ENCODE data around the gene RANGAP1. TPM values are rescaled to one million over a fixed set of nuclear protein-coding genes. Genes with fewer than 3 reads are reported as not detected.
A peak's percentile ranks its signal among the peaks of the same experiment; 100 is the strongest.

RANGAP1 gene
- total RNA-seq, 3 donors from 2014 or later = 26.9 to 48.9 (median 35.3) TPM

DNA sequence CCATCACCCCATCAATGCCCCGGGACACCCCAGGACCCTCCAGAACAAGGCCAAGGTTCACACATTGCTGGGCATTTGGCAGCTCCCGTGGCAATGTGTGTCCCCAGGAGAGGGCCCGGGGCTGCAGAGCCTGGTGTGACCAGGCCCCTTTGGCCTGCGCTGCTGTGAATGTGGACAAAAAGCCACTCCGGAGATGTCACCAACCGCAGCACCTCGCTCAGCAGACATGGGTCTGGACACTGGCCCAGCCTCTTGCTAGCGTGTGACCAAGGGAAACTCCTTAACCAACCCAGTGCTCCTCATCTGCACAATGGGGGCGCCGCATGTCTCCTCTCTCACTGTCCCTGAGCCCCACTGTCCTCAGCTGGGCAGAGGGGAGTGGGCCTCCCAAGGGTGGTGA lies 37.2 kb downstream of the RANGAP1 start:
- DNase-seq (no peak), ATAC-seq (no peak)
- H3K4me1 ChIP-seq (ENCODE audit: low read depth) = no peaks in the 10 kb centered on the region
- TF ChIP-seq, protein P1, sequence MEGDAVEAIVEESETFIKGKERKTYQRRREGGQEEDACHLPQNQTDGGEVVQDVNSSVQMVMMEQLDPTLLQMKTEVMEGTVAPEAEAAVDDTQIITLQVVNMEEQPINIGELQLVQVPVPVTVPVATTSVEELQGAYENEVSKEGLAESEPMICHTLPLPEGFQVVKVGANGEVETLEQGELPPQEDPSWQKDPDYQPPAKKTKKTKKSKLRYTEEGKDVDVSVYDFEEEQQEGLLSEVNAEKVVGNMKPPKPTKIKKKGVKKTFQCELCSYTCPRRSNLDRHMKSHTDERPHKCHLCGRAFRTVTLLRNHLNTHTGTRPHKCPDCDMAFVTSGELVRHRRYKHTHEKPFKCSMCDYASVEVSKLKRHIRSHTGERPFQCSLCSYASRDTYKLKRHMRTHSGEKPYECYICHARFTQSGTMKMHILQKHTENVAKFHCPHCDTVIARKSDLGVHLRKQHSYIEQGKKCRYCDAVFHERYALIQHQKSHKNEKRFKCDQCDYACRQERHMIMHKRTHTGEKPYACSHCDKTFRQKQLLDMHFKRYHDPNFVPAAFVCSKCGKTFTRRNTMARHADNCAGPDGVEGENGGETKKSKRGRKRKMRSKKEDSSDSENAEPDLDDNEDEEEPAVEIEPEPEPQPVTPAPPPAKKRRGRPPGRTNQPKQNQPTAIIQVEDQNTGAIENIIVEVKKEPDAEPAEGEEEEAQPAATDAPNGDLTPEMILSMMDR (IDR thresholded peaks at IDR 0.05) = no peak
- intact Hi-C loops (cut with DNase I, micrococcal nuclease) = no loop called here
- no peak overlapping the region for H3K4me3 ChIP-seq
- peaks cover 5% of the 10 kb centered on the region for H3K36me3 ChIP-seq (ENCODE audit: low read depth)
- no peaks in the 10 kb centered on the region for H3K9me3 ChIP-seq

DNA sequence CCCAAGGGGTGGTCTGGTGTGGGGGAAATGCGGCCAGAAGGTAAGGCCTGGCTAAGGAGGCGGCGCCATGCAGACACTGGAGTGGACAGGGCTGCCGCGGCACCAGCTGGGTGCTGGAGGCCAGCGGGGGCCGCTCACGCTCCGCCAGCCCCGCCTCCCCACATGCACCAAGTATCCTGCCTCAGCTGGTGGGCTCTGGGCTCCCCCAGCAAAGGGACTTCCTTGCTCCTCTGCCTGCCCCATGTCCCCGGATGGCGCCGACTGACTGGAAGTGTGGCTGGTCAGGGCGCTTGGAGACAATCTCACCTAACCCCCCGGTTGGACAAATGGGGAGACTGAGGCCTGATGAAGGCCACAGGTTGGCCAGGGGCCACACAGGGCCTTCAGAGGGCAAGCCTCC lies 37.7 kb downstream of the RANGAP1 start:
- Histone ChIP-seq H3K36me3 (ENCODE audit: low read depth) (peaks cover 5% of the 10 kb centered on the region), H3K4me3 (no peak overlapping the region)
- intact Hi-C loops (cut with DNase I, micrococcal nuclease) = no loop called here

DNA sequence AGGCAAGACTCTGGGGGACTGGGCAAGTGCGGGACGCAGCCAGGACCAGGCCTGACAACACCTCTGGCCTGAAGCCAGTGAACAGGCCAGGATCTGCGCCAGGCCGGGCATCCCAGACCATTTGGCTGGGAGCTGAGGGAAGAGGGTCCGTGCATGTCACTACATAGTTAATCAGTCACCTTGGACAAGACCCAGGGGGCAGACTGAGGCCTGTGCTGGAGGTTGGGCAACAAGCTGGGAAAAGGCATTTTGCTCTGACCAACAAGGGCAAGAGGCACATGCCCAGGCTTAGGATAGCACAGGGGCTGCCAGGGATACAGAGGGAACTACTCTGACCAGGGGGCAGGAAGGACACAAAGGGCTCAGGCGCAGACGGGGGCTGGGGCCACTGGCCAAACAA lies 38.3 kb downstream of the RANGAP1 start:
- intact Hi-C loops (cut with DNase I, micrococcal nuclease) = no loop called here
- no peaks in the 10 kb centered on the region for H3K4me1 ChIP-seq (ENCODE audit: low read depth)
- H3K9me3 ChIP-seq = no peaks in the 10 kb centered on the region
- ATAC-seq (no peak), DNase-seq (no peak)
- H3K4me3 ChIP-seq = no peak overlapping the region
- TF ChIP-seq, protein P1 (IDR thresholded peaks at IDR 0.05) = no peak
- peaks cover 5% of the 10 kb centered on the region for H3K36me3 ChIP-seq (ENCODE audit: low read depth)

More for the DNA sequence above, 37.7 kb downstream of the RANGAP1 start:
- ATAC-seq = no peak
- Histone ChIP-seq H3K9me3 (no peaks in the 10 kb centered on the region), H3K4me1 (ENCODE audit: low read depth) (no peaks in the 10 kb centered on the region)
- no peak for DNase-seq
- TF ChIP-seq, protein P1 (IDR thresholded peaks at IDR 0.05) = no peak

DNA sequence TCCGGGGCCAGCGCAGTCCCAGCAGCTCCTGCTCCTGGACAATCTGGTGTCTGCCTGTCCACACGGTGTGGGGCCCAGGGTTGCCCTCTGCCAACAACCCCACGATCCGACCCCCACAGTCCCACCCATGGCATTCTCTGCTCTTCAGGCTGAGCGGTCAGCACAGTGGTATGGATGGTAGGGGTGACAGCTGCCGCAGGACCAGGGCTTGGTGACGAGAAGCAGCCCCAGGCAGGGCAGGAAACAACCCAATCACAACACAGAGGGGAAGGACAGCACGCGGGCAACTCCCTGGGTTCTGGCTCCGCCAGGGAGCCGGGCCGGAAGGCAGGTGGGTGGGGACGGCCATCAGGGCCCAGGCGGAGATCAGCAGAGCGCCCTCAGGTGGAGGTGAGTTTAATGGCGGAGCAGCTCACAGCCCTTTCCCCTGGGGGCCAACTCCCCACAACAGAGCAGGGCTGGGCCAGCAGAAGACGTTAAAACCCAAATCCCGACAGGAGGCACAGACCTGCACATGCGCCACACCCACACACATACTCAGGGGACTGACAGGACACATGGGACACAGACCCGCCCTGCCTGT lies 40.0 kb downstream of the RANGAP1 start:
- intact Hi-C loops (cut with DNase I, micrococcal nuclease) = no loop called here
- TF ChIP-seq, protein P1 (IDR thresholded peaks at IDR 0.05) = no peak
- Histone ChIP-seq H3K36me3 (ENCODE audit: low read depth) (peaks cover 5% of the 10 kb centered on the region), H3K4me3 (no peak overlapping the region), H3K9me3 (no peaks in the 10 kb centered on the region), H3K4me1 (ENCODE audit: low read depth) (no peaks in the 10 kb centered on the region)
- peak; percentile 13 for ATAC-seq
- no peak for DNase-seq

DNA sequence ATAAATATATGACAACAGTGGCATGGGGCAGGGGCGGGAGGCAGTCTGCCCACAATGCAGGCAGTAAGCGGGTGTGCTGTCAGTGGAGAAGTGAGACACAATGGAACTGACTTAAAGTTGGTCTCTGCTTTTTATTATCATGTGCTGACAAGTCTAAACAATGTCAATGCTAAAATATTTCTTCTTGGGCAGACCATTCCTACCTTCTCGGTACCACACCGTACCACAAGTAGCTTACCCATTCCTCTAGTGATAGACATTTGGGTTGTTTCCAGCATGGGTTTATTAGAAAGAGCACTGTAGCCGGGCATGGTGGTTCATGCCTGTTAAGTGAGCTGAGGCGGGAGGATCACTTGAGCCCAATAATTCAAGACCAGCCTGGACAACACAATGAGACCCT lies 42.6 kb downstream of the RANGAP1 start:
- no peak for ATAC-seq
- TF ChIP-seq, protein P1 (IDR thresholded peaks at IDR 0.05) = no peak
- DNase-seq = no peak

More for the DNA sequence above, 42.6 kb downstream of the RANGAP1 start:
- intact Hi-C loops (cut with DNase I, micrococcal nuclease) = no loop called here
- Histone ChIP-seq H3K4me1 (ENCODE audit: low read depth) (no peaks in the 10 kb centered on the region), H3K36me3 (ENCODE audit: low read depth) (no peaks in the 10 kb centered on the region), H3K9me3 (no peaks in the 10 kb centered on the region), H3K4me3 (no peak overlapping the region)

All from mucosa of descending colon (tissue), 3 donors.